ENCODE data around the gene ENAH.
"Not testable (repeated sequence)": the region's sequence is repeated elsewhere in the genome, so short reads cannot be mapped to it uniquely, and the experiment has no call there.

The ENAH gene

GRCh38 chr1:225638853-225639252, 14.1 kb downstream of the ENAH start:
- no peaks in the 10 kb centered on the region for H3K9me3 ChIP-seq (ENCODE audit: control insufficient read depth, low read length)
- DNase-seq, result no peak
- H3K4me2 ChIP-seq (ENCODE audit: low read length, poor library complexity, severe bottlenecking), result no peak overlapping the region
- no peak overlapping the region for H3K4me3 ChIP-seq (ENCODE audit: insufficient read depth in 1 of 2, low read depth in 1 of 2, low read length in 2 of 2)
- H3K18ac ChIP-seq (ENCODE audit: low read depth in 1 of 2, low read length in 2 of 2), result no peak overlapping the region
- H2BK5ac ChIP-seq (ENCODE audit: low read depth, low read length, poor library complexity, severe bottlenecking), result no peak overlapping the region
- no peak overlapping the region for H2BK120ac ChIP-seq (ENCODE audit: low read depth, low read length)
- H2AFZ ChIP-seq (ENCODE audit: low read depth, low read length), result no peak overlapping the region
- no peaks in the 10 kb centered on the region for H3K4me1 ChIP-seq (ENCODE audit: control insufficient read depth, insufficient read depth, low read depth, low read length)
- H3K36me3 ChIP-seq (ENCODE audit: control insufficient read depth in 1 of 2, insufficient read depth in 2 of 2, low read depth in 1 of 2, low read length in 2 of 2), result peaks cover 5 to 21% of the 10 kb centered on the region in 2 experiments
- no peak overlapping the region for H3K4ac ChIP-seq (ENCODE audit: low read depth in 1 of 2, low read length in 2 of 2)
- no peak overlapping the region for H2BK15ac ChIP-seq (ENCODE audit: low read depth, poor library complexity, severe bottlenecking)
- no peak overlapping the region for H2AK5ac ChIP-seq (ENCODE audit: low read length, severe bottlenecking)
- no peaks in the 10 kb centered on the region for H3K27me3 ChIP-seq (ENCODE audit: control insufficient read depth in 1 of 2, insufficient read depth in 1 of 2, low read length in 2 of 2)
- no peak overlapping the region for H3K14ac ChIP-seq (ENCODE audit: low read length in 2 of 2)
- 95% methylated on average over 1 of the region's 1 CpG for WGBS
- peaks cover 15% of the 10 kb centered on the region for H3K79me1 ChIP-seq (replicated peaks; ENCODE audit: low read length, poor library complexity, severe bottlenecking)
- no peak overlapping the region for H2BK12ac ChIP-seq (ENCODE audit: low read length in 2 of 2)
- H4K8ac ChIP-seq (ENCODE audit: low read length), result no peak overlapping the region
- no peak overlapping the region for H4K91ac ChIP-seq (ENCODE audit: low read length)
- no peak overlapping the region for H3K9ac ChIP-seq (ENCODE audit: low read length)
- H3K23ac ChIP-seq (ENCODE audit: low read length in 2 of 2), result no peak overlapping the region
- H3K27ac ChIP-seq (ENCODE audit: low read length, poor library complexity, severe bottlenecking), result no peak overlapping the region

DNA sequence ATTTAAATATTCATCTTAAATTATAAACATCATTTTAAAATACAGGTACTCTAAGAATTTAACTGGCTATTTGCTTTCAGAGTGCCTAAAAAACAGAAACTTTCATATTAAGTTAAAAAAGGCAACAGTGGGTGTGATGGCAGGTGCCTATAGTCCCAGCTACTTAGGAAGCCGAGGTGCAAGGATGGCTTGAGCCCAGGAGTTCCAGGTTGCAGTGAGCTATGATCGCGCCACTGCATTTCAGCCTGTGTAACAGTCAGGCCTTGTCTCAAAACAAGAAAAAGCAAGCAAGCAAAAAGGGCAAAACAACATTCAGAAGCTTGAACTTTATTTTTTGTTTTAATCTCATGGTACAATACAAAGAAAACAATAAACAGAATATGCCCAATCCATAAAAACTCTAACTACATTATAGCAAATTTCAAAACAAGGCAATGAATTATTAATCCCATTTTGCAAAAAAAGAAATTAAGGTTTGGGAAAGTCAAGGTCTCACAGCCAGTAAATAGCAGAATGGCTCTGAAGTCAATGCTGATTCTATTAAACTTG, 15.2 kb downstream of the ENAH start:
- Histone ChIP-seq H3K4me2 (ENCODE audit: low read length, poor library complexity, severe bottlenecking) (no peak overlapping the region), H2AFZ (ENCODE audit: low read depth, low read length) (no peak overlapping the region), H4K91ac (ENCODE audit: low read length) (no peak overlapping the region), H3K4ac (ENCODE audit: low read depth in 1 of 2, low read length in 2 of 2) (no peak overlapping the region), H3K18ac (ENCODE audit: low read depth in 1 of 2, low read length in 2 of 2) (no peak overlapping the region), H3K9ac (ENCODE audit: low read length) (no peak overlapping the region), H2BK120ac (ENCODE audit: low read depth, low read length) (no peak overlapping the region), H3K23ac (ENCODE audit: low read length in 2 of 2) (no peak overlapping the region), H3K27me3 (ENCODE audit: control insufficient read depth in 1 of 2, insufficient read depth in 1 of 2, low read length in 2 of 2) (no peaks in the 10 kb centered on the region), H3K4me1 (ENCODE audit: control insufficient read depth, insufficient read depth, low read depth, low read length) (no peaks in the 10 kb centered on the region), H2BK5ac (ENCODE audit: low read depth, low read length, poor library complexity, severe bottlenecking) (no peak overlapping the region), H2BK12ac (ENCODE audit: low read length in 2 of 2) (no peak overlapping the region), H3K27ac (ENCODE audit: low read length, poor library complexity, severe bottlenecking) (no peak overlapping the region), H3K4me3 (ENCODE audit: insufficient read depth in 1 of 2, low read depth in 1 of 2, low read length in 2 of 2) (no peak overlapping the region), H3K79me1 (replicated peaks; ENCODE audit: low read length, poor library complexity, severe bottlenecking) (peaks cover 18% of the 10 kb centered on the region), H3K36me3 (ENCODE audit: control insufficient read depth in 1 of 2, insufficient read depth in 2 of 2, low read depth in 1 of 2, low read length in 2 of 2) (peaks cover 3 to 13% of the 10 kb centered on the region in 2 experiments), H3K9me3 (ENCODE audit: control insufficient read depth, low read length) (no peaks in the 10 kb centered on the region), H3K14ac (ENCODE audit: low read length in 2 of 2) (no peak overlapping the region), H4K8ac (ENCODE audit: low read length) (no peak overlapping the region), H2AK5ac (ENCODE audit: low read length, severe bottlenecking) (no peak overlapping the region), H2BK15ac (ENCODE audit: low read depth, poor library complexity, severe bottlenecking) (no peak overlapping the region)
- 94% methylated on average over 3 of the region's 3 CpGs for WGBS
- no peak for DNase-seq

- not testable (repeated sequence) for H4K91ac ChIP-seq (ENCODE audit: low read length); H3K4me3 ChIP-seq (ENCODE audit: insufficient read depth in 1 of 2, low read depth in 1 of 2, low read length in 2 of 2); H2AFZ ChIP-seq (ENCODE audit: low read depth, low read length); H3K27ac ChIP-seq (ENCODE audit: low read length, poor library complexity, severe bottlenecking); H3K18ac ChIP-seq (ENCODE audit: low read depth in 1 of 2, low read length in 2 of 2); H2AK5ac ChIP-seq (ENCODE audit: low read length, severe bottlenecking); H3K23ac ChIP-seq (ENCODE audit: low read length in 2 of 2); H3K4me1 ChIP-seq (ENCODE audit: control insufficient read depth, insufficient read depth, low read depth, low read length); H2BK12ac ChIP-seq (ENCODE audit: low read length in 2 of 2); H3K4ac ChIP-seq (ENCODE audit: low read depth in 1 of 2, low read length in 2 of 2); H3K9ac ChIP-seq (ENCODE audit: low read length); H4K8ac ChIP-seq (ENCODE audit: low read length); H2BK15ac ChIP-seq (ENCODE audit: low read depth, poor library complexity, severe bottlenecking); H3K9me3 ChIP-seq (ENCODE audit: control insufficient read depth, low read length); DNase-seq; H3K14ac ChIP-seq (ENCODE audit: low read length in 2 of 2); H3K27me3 ChIP-seq (ENCODE audit: control insufficient read depth in 1 of 2, insufficient read depth in 1 of 2, low read length in 2 of 2); H2BK5ac ChIP-seq (ENCODE audit: low read depth, low read length, poor library complexity, severe bottlenecking); H2BK120ac ChIP-seq (ENCODE audit: low read depth, low read length); H3K4me2 ChIP-seq (ENCODE audit: low read length, poor library complexity, severe bottlenecking)
- peaks cover 18% of the 10 kb centered on the region for H3K79me1 ChIP-seq (replicated peaks; ENCODE audit: low read length, poor library complexity, severe bottlenecking)
- WGBS, result 96% methylated on average over 8 of the region's 8 CpGs
- peaks cover 3 to 13% of the 10 kb centered on the region in 2 experiments for H3K36me3 ChIP-seq (ENCODE audit: control insufficient read depth in 1 of 2, insufficient read depth in 2 of 2, low read depth in 1 of 2, low read length in 2 of 2)
Measured at GRCh38 chr1:225636992-225637391, 15.9 kb downstream of the ENAH start.

- no peak overlapping the region for H2AK5ac ChIP-seq (ENCODE audit: low read length, severe bottlenecking)
- DNase-seq, result peak; percentile 33
Measured at GRCh38 chr1:225635649-225636048, 17.3 kb downstream of the ENAH start.

More at GRCh38 chr1:225635649-225636048, 17.3 kb downstream of the ENAH start:
- H2BK5ac ChIP-seq (ENCODE audit: low read depth, low read length, poor library complexity, severe bottlenecking), result no peak overlapping the region
- no peak overlapping the region for H3K27ac ChIP-seq (ENCODE audit: low read length, poor library complexity, severe bottlenecking)
- no peak overlapping the region for H2AFZ ChIP-seq (ENCODE audit: low read depth, low read length)
- no peak overlapping the region for H3K4me2 ChIP-seq (ENCODE audit: low read length, poor library complexity, severe bottlenecking)
- H3K4ac ChIP-seq (ENCODE audit: low read depth in 1 of 2, low read length in 2 of 2), result no peak overlapping the region
- no peak overlapping the region for H3K14ac ChIP-seq (ENCODE audit: low read length in 2 of 2)
- peaks cover 3 to 13% of the 10 kb centered on the region in 2 experiments for H3K36me3 ChIP-seq (ENCODE audit: control insufficient read depth in 1 of 2, insufficient read depth in 2 of 2, low read depth in 1 of 2, low read length in 2 of 2)
- no peak overlapping the region for H3K23ac ChIP-seq (ENCODE audit: low read length in 2 of 2)
- H4K8ac ChIP-seq (ENCODE audit: low read length), result no peak overlapping the region
- no peak overlapping the region for H4K91ac ChIP-seq (ENCODE audit: low read length)
- no peaks in the 10 kb centered on the region for H3K27me3 ChIP-seq (ENCODE audit: control insufficient read depth in 1 of 2, insufficient read depth in 1 of 2, low read length in 2 of 2)
- no peak overlapping the region for H3K9ac ChIP-seq (ENCODE audit: low read length)
- no peak overlapping the region for H2BK120ac ChIP-seq (ENCODE audit: low read depth, low read length)
- no peak overlapping the region for H2BK15ac ChIP-seq (ENCODE audit: low read depth, poor library complexity, severe bottlenecking)
- no peak overlapping the region for H3K18ac ChIP-seq (ENCODE audit: low read depth in 1 of 2, low read length in 2 of 2)
- H3K79me1 ChIP-seq (replicated peaks; ENCODE audit: low read length, poor library complexity, severe bottlenecking), result peaks cover 22% of the 10 kb centered on the region
- no peak overlapping the region for H2BK12ac ChIP-seq (ENCODE audit: low read length in 2 of 2)
- H3K4me1 ChIP-seq (ENCODE audit: control insufficient read depth, insufficient read depth, low read depth, low read length), result no peaks in the 10 kb centered on the region
- H3K4me3 ChIP-seq (ENCODE audit: insufficient read depth in 1 of 2, low read depth in 1 of 2, low read length in 2 of 2), result no peak overlapping the region
- no peaks in the 10 kb centered on the region for H3K9me3 ChIP-seq (ENCODE audit: control insufficient read depth, low read length)

Data from mesenchymal stem cell (in vitro differentiated cells and primary cell).